Activated CD4-positive, alpha-beta T cell treated with anti-CD3 and anti-CD28 coated beads, Interleukin-2, Interleukin-6, amounts not matched to agents 100 ng/mL and 50 ng/mL, durations not matched to agents 16 hours and 8 hours (primary cell): ENCODE data around the gene ATP5PO.
"Not testable (repeated sequence)": the region's sequence is repeated elsewhere in the genome, so short reads cannot be mapped to it uniquely, and the experiment has no call there.

Experiments used
- DNase-seq: peaks from one replicate; pipeline ENCODE4 v3.0.0-alpha.2; 2020

Gene ATP5PO

DNA sequence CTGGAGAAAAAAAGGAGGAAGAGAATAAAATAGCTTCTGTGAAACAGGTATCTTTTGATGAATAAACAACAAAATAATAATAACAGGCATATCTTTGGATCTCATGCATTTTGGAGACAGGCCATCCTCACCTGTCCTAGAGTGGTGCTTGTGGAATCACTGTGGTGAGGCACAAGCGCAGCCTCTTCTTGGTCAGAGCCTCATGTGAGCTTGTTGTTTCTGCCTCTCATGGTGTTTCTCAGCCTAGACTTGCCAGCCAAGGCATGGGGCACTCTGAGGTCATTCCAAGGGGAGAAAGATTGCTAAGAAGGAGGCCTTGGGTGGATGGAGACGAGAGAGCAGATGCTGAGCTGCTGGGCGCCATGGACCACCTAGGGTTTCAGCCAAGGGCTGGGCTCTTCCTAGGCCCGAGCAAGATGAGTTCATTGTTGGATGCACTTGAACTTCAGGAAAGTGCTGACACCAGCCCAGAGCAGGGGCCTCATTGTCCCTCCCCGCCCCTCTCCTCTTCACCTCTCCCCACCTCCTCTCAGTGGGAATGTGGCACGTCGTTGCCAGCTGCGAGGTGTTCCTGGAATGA is 49.5 kb downstream of the ATP5PO start:
- DNase-seq = no peak

DNA sequence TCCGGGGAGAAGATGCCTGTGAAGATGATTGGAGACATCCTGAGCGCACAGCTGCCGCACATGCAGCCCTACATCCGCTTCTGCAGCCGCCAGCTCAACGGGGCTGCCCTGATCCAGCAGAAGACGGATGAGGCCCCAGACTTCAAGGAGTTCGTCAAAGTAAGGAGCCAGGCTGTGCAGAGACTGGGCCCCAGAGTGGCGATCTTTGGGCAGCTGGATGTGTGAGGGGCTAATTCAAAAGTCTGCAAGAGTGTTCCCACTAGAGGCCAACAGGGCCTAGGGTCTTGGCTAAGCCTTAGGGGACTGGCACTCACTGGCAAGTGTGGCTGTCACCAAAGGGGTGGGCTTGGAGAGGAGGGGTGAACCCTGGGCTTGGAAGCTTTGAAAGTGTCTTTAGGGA is 50.4 kb downstream of the ATP5PO start:
- DNase-seq = no peak

DNA sequence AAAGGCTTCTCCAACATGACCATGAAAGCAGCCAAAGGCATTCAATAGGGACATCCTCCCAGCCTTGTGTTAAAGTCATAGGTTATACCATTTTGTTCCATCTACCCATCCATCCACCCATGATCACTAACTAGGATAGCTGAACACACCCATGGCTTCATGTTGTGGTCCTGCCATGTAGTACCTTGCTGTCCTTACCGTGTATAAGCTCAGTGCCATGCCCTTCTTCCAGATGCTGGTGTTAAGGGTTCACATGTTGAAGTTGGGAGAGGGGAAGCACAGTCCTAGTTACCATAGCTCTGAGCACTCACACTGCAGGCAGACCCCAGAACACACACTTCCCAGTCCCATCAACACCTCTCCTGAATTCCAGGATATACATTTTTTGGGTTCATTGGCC is 51.5 kb downstream of the ATP5PO start:
- no peak for DNase-seq

DNA sequence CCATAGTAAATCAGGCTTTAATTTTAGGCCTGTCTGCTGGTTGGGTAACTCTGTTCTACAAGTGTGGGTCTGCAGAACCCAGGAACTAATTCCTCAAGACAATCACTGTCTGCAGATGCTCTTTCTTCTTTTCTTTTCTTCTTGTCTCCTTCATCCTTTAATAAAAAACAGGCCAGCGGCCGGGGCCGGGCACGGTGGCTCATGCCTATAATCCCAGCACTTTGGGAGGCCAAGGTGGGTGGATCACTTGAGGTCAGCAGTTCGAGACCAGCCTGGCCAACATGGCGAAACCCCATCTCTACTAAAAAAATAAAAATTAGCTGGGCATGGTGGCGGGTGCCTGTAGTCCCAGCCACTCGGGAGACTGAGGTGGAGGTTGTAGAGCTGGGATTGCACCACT is 52.4 kb downstream of the ATP5PO start:
- not testable (repeated sequence) for DNase-seq

DNA sequence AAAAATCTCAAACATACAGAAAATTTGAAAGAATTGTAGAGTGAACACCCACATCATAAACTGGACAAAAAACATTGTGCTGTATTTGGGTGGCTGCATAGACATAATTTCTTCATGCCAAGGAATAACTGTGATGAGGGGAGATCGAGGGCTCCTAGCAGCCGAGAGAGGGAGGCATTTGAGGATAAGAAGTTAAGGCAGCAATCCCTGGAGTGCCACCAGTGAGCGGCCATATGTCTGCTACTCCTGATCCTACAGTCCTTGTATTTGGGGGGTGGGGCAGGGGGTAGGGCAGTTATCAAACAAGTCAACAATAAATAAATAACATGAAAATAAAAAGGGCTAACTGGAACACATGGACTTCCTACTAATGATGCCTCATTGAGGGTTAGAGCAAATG is 54.5 kb downstream of the ATP5PO start:
- DNase-seq = no peak

DNA sequence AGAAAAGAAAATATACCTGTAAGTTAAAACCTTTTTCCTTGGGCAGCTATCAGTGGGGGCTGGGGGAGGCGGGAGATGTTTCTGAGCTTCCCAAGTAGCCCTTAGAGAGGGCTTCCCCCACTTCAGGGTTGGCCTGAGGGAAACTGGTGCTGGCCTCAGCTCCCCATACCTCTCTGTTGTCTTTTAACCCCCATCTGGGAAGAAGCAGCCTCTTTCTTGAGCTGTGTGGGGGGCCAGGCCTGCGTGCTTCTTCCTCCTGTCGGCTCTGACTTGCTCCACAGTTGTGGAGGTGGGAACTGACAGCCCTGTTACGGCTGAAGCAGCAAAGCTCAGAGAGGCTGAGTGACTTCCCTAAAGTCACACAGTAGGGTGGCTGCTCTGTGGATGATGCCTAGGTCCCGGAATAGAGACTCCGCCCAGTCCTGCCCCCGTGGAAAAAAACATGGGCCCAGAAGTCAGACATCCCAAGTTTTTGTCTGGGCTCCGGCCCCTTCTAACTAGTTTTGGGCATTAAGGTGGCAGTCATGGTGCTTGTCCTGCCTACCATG is 55.2 kb downstream of the ATP5PO start:
- DNase-seq = no peak

DNA sequence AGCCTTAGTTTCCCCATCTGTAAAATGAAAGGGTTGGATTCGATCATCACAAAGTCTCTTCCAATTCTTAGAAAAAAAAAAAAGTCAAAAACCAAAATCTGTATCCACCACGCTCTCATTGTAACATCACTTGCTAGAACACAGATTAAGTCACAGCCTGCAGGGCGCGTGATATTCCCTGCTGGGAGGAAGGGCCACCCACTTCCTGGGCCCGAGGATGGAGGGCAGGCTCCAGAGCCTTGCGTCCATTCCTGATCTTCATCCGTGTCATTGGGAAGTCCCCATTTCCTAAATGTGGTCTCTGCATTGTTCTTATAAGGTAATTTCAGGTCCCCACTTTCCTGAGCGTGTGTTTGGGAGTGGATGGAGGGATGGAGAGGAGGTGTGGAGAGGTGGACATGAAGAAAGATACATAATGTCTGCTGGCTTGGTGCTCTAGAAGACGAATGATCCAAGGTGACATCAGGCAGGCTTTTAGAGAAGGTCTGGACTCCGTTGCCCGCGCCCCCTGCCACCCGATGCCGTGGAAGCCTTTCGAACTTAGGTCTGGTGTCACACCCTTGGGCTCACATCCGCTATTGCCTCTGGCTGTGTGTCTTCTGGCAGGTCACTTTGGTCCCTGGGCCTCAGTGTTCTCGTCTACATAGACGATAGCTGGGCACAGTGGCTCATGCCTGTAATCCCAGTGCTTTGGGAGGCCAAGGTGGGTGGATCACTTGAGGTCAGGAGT is 56.1 kb downstream of the ATP5PO start:
- no peak for DNase-seq

DNA sequence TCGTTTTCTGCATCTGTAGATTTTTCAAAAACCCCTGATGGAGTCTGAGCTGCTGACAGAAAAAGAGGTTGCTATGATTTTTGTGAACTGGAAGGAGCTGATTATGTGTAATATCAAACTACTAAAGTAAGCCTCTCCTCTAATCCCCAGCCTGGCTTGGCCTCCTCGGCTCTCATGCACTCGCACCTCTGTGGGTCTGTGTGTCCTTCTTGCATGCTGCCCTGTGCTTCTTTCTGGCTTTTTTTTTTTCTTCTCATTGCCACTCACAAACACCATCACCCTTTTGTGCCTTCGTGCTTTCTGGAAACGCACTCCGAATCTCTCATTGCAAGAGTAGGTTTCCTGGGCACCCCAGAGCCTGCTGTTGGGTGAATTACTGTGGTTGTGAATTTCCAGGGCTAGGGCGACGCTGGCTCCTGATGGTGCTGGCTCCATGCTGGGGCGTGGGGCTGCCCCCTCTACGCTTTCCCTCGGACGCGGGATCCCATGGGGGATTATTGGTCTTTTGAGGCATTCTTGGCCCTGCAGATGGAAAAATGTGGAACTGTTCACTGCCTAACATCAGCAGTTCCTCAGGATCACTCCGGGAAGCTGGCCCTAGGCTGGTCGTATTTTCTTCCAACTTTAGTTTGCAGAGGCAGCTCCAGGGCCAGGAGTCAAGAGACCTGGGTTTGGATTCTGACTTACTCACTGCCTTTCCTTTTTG is 56.8 kb downstream of the ATP5PO start:
- DNase-seq = no peak

DNA sequence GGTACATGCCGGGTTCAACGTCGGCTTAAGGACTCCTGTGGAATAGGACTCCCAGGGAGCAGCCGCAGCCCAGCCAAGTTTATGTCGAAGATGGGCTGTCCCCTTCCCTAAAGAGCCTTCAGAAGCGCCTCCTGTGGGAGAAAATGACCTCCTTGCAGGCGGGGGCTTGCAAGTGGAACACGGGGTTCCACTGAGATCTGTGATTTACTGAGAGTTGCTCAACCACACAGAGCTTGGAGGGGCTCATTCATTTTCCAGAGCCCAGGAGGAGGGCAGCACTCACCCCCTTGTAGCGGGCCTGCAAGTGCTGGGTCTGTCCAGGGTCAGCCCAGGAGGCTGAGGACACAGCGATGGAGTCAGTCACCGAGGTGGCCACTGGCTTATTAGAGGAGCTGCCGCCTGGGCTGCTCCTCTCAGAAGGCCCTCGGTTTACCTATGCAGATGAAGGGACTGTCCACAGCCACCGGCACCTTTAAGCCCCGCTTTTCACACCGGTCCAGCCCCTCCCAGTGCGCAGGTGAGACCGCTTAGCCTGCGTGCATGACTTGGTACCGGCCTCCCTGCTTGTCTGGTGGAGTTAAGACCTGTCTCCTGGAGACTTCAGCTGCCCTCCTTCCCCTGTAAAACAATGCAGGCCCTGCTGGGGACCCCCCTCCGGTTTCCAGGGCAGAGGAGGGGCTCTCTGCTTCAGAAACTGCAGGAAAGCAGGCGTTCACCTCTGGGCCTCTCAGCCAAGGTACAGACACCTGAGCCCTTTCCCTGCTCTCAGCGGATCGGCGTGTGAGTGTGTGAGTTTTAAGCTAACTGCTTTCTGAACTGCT is 57.5 kb downstream of the ATP5PO start:
- DNase-seq = no peak

DNA sequence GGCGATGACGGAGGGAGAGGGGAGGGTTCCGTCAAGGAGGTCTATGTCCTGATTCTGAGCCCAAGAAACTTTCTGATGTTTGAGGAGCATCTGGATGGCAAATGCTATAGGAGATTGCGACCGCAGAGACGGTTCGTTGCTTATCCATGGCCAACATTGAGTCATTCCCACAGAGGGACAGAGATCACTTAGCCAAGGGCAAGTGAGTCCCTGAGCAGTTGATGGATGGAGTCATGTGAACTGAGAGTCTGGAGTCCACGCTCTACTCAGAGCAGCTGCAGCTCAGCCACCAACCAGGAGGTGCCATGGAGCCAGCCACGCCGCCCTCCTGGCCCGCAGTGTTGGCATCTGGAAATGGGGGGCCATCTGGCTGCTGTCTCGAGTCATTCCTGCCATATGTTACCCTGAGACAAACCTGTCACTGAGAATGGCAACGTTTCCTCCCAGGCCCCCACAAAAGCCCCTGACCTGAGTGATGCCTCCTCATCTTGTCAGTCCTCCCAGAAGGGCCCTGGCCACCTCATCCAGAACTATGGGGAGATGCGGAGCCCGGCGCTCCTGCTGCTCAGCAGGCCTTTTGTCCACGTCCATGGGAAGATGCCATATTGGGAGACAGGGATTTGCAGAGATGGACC is 58.6 kb downstream of the ATP5PO start:
- no peak for DNase-seq

DNA sequence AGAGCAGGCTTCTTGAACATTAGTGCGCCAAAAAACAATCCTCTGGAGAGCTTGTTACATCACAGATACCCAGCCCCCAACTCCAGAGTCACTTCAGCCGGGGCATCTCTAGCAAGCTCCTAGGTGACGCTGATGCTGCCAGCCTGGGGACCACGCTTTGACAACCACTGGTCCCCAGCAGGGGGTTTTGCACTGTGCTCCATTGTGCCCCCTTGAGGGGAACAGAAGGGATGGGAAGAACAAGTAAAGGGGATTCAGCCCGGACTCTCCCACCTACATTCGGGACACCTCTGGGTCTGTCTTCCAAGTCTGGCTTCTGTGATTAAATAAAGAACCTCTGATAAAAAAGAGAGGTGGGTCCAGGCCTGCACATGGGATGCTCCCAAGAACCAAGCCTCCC is 60.4 kb downstream of the ATP5PO start:
- peak; percentile 5 for DNase-seq

DNA sequence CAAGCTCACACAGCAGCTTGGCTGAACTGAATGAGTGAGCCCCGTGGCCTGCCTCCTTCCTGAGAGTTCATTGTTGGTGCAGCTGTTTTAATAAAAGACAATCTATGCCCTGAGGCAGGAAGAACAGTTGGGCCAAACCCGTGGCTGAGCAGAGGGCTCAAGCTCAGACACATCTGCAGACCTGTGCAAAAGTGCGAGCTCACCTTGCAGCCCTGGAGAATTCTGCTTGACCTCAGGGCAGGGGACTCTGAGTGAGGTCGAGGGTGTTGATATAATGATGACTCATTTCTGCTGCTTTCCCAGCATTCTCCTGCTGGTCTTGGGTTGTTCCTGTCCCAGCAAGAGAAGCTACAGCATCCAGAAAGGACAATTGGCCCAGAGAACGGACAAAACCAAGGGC is 61.0 kb downstream of the ATP5PO start:
- no peak for DNase-seq
